Coronary artery (tissue), 2 donors: ENCODE measurements around the gene POLR3E.

Source experiments
- DNase-seq: peaks from one replicate; pipeline ENCODE4 v3.0.0-alpha.2; 2017; ENCODE audit warnings: low spot score
- H3K27ac ChIP-seq, 2 donors: fragments of 200-600 bp; sonication (generic); one replicate each; pipeline ENCODE4 v1.5.1; 2016 to 2019
- H3K4me3 ChIP-seq: fragments of 200-600 bp; sonication (generic); 2 replicates; pipeline ENCODE4 v1.5.1; 2016; ENCODE audit warnings: mild to moderate bottlenecking, moderate library complexity
- TF ChIP-seq, protein P1 (sequence below): fragments of 200-600 bp; sonication (generic); IDR thresholded peaks from one replicate; pipeline ENCODE4 v1.5.1; 2019; ENCODE audit warnings: antibody characterized with exemption

The POLR3E gene

GRCh38 chr16:22262460-22262859 is 34.7 kb upstream of the POLR3E start:
- no peak overlapping the region for H3K4me3 ChIP-seq
- H3K27ac ChIP-seq, result no peak overlapping the region
- TF ChIP-seq, protein P1, sequence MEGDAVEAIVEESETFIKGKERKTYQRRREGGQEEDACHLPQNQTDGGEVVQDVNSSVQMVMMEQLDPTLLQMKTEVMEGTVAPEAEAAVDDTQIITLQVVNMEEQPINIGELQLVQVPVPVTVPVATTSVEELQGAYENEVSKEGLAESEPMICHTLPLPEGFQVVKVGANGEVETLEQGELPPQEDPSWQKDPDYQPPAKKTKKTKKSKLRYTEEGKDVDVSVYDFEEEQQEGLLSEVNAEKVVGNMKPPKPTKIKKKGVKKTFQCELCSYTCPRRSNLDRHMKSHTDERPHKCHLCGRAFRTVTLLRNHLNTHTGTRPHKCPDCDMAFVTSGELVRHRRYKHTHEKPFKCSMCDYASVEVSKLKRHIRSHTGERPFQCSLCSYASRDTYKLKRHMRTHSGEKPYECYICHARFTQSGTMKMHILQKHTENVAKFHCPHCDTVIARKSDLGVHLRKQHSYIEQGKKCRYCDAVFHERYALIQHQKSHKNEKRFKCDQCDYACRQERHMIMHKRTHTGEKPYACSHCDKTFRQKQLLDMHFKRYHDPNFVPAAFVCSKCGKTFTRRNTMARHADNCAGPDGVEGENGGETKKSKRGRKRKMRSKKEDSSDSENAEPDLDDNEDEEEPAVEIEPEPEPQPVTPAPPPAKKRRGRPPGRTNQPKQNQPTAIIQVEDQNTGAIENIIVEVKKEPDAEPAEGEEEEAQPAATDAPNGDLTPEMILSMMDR, result no peak
- no peak for DNase-seq

DNA sequence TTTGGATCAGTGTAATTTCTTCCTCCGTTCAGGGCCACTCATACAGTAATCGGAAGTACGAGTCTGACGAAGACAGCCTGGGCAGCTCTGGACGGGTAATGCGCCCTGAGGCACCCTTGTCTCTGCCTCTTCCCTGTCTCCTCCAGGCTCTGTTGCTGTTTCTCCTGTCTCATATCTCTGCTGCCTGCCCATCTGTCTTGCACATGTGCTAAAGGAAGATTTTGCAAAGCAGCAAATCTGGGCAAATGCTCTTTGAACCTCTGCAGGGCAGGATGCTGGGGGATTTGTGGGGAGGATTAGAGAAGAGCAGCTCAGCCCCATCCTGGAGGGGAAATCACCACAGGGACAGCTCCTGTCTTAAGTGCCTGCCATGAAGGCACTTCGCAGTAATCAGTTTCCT is 32.4 kb upstream of the POLR3E start:
- TF ChIP-seq, protein P1, result no peak
- no peak overlapping the region for H3K27ac ChIP-seq
- H3K4me3 ChIP-seq, result no peak overlapping the region
- no peak for DNase-seq

- no peak overlapping the region for H3K4me3 ChIP-seq
- TF ChIP-seq, protein P1, result no peak
- H3K27ac ChIP-seq, result no peak overlapping the region
- DNase-seq, result no peak
Observed at GRCh38 chr16:22265351-22265750, 31.9 kb upstream of the POLR3E start.

GRCh38 chr16:22266546-22266945 is 30.7 kb upstream of the POLR3E start:
- no peak overlapping the region for H3K4me3 ChIP-seq
- TF ChIP-seq, protein P1, result no peak
- H3K27ac ChIP-seq, result no peak overlapping the region
- DNase-seq, result no peak

GRCh38 chr16:22267764-22268163 is 29.4 kb upstream of the POLR3E start:
- Histone ChIP-seq H3K4me3 (no peak overlapping the region), H3K27ac (no peak overlapping the region)
- no peak for DNase-seq
- TF ChIP-seq, protein P1, result no peak

GRCh38 chr16:22270525-22270924 is 26.7 kb upstream of the POLR3E start:
- TF ChIP-seq, protein P1, result no peak

GRCh38 chr16:22272870-22273650 is 24.1 kb upstream of the POLR3E start:
- no peak for DNase-seq
- TF ChIP-seq, protein P1, result no peak
- Histone ChIP-seq H3K4me3 (no peak overlapping the region), H3K27ac (no peak overlapping the region)

More at GRCh38 chr16:22270525-22270924, 26.7 kb upstream of the POLR3E start:
- no peak overlapping the region for H3K27ac ChIP-seq
- no peak overlapping the region for H3K4me3 ChIP-seq
- DNase-seq, result no peak
